ENCODE measurements around the gene CAMK2N2. TPM values are rescaled to one million over a fixed set of nuclear protein-coding genes. Genes with fewer than 3 reads are reported as not detected.

Gene CAMK2N2
- total RNA-seq, 1 experiment from 2014 or later: not detected

DNA sequence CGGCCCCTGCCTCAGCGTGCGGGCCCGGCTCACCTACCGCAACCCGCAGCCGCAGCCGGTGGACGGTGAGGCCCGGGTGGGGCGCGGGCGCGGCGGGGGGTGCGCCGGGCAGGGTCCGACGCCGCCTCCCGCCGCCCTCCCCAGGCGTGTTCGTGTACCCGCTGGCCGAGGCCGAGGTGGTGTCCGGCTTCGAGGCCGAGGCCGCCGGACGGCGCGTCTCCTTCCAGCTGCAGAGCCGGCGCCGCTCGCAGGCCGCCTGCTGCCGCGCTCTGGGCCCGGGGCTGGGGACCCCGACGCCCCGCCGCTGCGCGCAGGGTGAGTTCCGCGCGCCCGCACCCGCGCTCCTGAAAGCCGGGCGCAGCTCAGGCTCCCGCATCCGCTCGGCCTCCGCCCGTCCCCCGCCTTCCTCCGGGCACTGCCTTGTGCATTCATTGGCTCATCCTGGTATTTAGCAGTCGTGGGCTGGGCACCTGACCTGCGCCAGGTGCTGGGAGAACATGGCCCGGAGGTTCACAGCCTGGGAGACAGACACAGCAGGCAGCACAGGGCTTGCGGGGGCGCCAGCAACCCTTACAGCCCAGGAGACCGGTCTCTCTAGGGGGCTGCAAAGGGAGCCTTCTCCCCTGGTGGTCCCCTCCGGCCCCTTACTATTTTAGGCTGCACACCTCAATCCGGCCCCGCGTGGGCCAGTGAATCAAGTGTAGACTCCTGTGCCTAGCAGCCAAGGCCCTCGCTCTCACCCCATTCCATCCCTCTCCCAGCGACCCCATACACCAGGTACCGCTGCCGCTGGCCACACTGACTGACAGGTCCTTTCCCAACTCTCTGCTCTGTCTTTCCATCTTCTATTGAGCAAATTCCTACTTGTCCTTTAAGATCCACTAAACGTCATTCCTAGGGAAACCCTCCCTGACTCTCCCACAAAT is 30.5 kb downstream of the CAMK2N2 start:
- DNase-seq (ENCODE audit: low read depth): no peak
- in situ Hi-C loops (cut with HindIII; ENCODE audit: low pct_unique_long_range_greater_than_20kb, low sequenced_read_pairs): no loop called here

DNA sequence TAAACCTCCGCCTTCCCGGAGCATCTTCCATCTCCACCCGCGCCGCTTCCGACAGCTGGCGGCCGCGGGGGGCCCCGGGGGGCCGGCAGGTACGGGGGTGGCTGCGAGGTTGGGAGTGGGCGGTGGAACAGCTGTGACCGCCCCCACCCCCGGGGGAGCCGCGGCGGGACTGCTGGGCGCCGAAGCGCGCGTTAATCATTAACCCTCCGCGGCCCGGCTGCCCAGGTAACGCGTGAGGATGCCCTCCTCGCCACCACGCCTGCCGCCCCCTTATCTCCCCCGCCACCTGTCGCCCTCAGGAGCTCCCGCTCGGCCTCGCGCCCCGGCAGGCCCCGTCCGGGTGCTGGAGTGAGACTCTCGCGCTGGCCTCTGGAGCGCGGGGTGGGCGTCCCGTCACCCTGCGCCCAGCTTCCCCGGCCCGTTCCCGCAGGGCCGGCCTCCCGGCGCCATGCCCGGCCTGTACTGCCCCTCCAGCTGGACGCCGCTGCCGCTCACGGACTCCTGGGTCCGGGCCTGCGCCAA is 31.2 kb downstream of the CAMK2N2 start:
- in situ Hi-C loops (cut with HindIII; ENCODE audit: low pct_unique_long_range_greater_than_20kb, low sequenced_read_pairs): no loop called here

DNA sequence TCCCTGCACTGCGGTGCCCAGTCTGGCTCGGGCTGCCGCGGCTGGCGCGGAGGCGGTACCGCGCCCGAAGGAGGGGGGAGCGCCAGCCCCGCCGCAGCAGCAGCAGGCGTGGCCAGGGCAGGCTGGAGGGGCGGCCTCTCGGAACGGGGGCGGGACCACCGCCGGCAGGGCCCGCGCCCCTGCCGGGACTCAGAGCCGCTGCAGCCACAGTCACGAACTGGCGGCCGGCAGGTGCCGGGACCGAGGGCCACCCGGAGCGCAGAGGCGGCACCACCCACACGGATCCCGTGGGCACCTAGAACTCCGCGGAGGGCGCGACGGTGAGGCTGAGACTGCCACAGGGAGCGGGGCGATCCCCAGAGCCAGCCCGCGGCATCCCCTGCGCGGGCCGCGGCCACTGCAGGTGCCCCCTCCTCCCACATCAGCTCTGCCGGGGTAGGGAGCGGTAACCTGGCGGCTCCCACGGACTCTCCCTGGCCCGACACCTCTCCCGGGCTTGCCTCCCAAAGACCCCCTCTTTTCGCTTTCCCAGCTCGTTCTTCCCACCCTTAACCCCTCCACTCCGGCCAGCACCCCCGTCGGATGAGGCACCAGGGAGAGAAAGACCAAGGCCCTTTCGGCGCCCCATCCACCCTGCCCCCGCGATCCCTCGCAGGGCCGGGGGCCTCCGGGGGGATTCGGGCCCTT is 31.8 kb downstream of the CAMK2N2 start, which contains the start of gene VWA5B2:
Gene VWA5B2 (plus strand): TSS at position 192 of the 687 bp plus-strand sequence. CDS start 944 bp downstream, outside the sequence.
- in situ Hi-C loops (cut with HindIII; ENCODE audit: low pct_unique_long_range_greater_than_20kb, low sequenced_read_pairs): no loop called here
- DNase-seq (ENCODE audit: low read depth): peak; percentile 78

More for the DNA sequence above, 31.2 kb downstream of the CAMK2N2 start:
- no peak for DNase-seq (ENCODE audit: low read depth)

DNA sequence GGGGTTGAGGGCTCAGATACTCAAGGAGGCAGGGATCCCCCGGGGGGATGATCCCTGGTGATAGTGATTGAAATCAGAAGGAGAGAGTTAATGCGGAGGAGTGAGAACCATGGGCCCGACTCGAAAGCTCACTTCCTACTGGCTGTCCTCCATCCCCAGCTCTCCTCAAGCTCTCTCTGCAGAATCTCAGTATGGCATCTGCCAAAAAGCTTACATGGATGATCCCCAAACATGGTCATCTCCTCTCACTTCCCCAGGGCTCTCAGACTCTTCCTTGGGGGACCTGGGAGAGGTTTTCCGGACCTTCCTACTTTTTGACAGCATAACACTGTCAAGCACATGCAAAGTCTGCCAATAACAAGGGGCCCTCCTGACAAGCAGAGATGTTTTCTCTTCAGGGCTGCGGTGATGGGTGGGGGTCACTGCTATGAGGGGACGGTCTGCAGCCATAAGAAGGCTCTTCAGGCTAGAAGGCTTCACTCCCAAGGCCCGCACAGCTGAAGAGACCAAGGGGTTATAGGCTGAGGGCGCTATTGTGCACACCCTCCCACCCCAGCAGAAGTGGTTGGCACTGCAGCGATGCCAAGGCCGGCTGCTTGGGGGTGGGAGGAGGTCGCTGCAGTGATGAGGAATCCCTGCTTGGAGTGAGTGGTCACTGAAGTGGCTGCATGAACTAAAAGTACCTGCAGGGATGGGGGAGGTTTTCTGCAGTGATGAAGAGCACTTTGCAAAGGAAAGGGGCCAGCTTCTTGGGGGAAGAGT is 32.8 kb downstream of the CAMK2N2 start:
- in situ Hi-C loops (cut with HindIII; ENCODE audit: low pct_unique_long_range_greater_than_20kb, low sequenced_read_pairs): no loop called here
- no peak for DNase-seq (ENCODE audit: low read depth)

DNA sequence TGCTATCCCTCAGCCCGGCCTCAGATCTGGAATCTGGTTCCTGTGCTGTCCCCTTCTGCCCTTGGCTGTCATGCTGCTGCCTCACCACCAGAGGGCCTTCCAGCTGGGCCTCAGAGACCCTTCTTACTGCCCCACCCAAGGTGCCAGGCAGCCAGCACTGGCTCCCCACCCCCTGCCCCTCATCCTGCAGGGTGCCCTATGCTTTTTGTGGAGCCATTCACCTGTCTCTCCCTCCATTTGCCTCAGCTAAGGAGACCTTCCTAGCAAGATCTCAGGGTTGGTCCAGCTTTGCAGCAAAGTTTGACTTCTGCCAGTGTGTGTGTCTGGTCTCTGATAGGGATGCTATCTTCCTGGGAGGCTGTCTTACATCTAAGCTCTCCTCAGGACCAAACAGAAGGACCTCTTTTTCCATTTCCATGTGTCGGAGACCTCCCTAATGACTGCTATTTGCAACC is 33.8 kb downstream of the CAMK2N2 start:
- DNase-seq (ENCODE audit: low read depth): no peak
- in situ Hi-C loops (cut with HindIII; ENCODE audit: low pct_unique_long_range_greater_than_20kb, low sequenced_read_pairs): no loop called here

DNA sequence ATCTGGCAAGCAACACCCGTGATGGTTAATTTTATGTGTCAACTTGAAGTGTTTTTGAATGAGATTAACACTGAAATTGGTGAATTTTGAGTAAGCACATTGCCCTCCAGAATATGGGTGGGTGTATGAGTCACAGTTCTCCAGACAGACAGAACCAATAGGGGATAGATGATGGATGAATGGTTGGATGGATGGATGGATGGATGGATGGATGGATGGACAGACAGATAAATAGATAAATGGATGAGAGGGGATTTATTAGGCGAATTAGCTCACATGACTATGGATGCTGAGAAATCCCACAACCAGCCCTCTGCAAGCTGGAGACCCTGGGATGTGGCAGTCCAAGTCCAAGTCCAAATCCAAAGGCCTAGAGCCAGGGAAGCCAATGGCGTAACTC is 37.4 kb downstream of the CAMK2N2 start:
- in situ Hi-C loops (cut with HindIII; ENCODE audit: low pct_unique_long_range_greater_than_20kb, low sequenced_read_pairs): no loop called here
- DNase-seq (ENCODE audit: low read depth): no peak

DNA sequence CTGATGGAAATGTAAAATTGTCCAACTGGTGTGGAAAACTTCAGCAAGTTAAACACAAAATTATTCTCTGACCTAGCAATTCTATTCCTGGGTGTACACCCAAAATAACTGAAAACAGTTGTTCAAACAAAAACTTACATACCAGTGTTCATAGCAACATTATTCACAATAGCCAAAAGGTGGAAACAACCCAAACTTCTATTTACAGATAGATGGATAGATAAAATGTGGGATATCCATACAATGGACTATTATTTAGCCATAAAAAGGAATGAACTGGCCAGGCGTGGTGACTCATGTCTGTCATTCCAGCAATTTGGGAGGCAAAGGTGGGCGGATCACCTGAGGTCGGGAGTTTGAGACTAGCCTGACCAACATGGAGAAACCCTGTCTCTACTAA is 38.8 kb downstream of the CAMK2N2 start:
- DNase-seq (ENCODE audit: low read depth): no peak
- in situ Hi-C loops (cut with HindIII; ENCODE audit: low pct_unique_long_range_greater_than_20kb, low sequenced_read_pairs): no loop called here

DNA sequence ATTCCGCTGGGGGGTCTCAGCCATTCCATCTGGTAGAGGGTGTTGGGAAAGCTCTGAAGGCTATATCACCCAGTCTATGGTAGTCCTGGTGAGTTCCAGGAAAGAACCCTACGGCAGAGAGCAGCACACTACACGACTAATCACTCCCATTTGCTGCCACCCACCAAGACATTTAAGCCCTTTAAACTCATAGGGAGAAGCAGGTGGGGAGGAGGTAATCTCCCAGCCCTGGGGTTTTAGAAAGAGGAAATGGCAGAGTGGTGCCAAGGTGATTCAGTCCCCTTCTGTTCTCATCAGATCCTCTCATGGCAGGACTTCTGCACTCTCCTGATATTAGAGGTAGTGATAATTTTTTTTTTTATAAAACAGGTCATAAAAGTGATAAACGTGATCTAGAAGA is 42.5 kb downstream of the CAMK2N2 start:
- in situ Hi-C loops (cut with HindIII; ENCODE audit: low pct_unique_long_range_greater_than_20kb, low sequenced_read_pairs): no loop called here

DNA sequence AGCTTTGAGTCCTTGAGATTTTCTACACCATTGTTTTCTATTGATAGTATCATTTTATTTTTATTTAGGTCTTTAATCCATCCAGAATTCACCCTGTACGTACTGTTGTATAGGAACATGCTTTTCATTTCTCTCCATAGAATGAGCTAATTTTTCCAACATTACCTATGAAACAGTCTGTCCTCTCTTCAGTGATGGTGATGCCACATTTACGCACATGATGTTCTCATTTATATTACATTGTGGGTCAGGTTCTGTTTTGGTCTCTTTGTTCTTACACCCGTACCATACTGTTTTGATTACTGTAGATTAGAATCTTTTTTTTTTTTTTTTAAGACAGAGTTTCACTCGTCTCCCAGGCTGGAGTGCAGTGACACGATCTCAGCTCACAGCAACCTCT is 49.6 kb downstream of the CAMK2N2 start:
- in situ Hi-C loops (cut with HindIII; ENCODE audit: low pct_unique_long_range_greater_than_20kb, low sequenced_read_pairs): no loop called here
- no peak for DNase-seq (ENCODE audit: low read depth)

More for the DNA sequence above, 42.5 kb downstream of the CAMK2N2 start:
- DNase-seq (ENCODE audit: low read depth): no peak

DNA sequence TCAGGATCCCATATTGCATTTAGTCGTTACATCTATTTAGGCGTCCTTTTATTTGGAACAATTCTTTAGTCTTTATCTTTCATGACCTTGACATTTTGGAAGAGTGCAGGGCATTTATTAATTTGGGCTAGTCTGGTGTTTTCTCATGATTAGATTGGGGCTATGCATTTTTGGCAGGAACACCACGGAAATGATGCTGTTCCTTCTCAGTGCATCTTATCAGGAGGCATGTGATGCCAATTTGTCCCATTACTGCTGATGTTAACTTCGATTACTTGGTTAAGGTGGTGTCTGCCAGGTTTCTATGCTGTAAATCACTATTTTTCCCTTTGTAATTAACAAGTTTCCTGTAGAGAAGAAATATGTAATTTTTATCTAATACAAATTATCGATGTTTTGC is 50.1 kb downstream of the CAMK2N2 start:
- in situ Hi-C loops (cut with HindIII; ENCODE audit: low pct_unique_long_range_greater_than_20kb, low sequenced_read_pairs): no loop called here
- DNase-seq (ENCODE audit: low read depth): no peak

Other genes with a start within 250 kb of the CAMK2N2 start
- gene ABCC5, start 243.7 kb downstream of the CAMK2N2 start, total RNA-seq (2014; rRNA removed; shearing (Covaris generic); ENCODE audit: low replicate concordance): 2.2 and 11.1 TPM in 2 replicates
- not detected in 2 replicates for gene HTR3D, start 229.8 kb downstream of the CAMK2N2 start, total RNA-seq (2014; rRNA removed; shearing (Covaris generic); ENCODE audit: low replicate concordance)
- gene HTR3C, start 208.5 kb downstream of the CAMK2N2 start, total RNA-seq (2014; rRNA removed; shearing (Covaris generic); ENCODE audit: low replicate concordance): not detected in 2 replicates
- gene HTR3E, start 164.5 kb downstream of the CAMK2N2 start, total RNA-seq (2014; rRNA removed; shearing (Covaris generic); ENCODE audit: low replicate concordance): not detected in 2 replicates
- 43.1 and 50.5 TPM in 2 replicates for gene EIF2B5, start 126.2 kb downstream of the CAMK2N2 start, total RNA-seq (2014; rRNA removed; shearing (Covaris generic); ENCODE audit: low replicate concordance)
- 28.8 and 45.6 TPM in 2 replicates for gene DVL3, start 106.2 kb downstream of the CAMK2N2 start, total RNA-seq (2014; rRNA removed; shearing (Covaris generic); ENCODE audit: low replicate concordance)
- 712 and 818 TPM in 2 replicates for gene AP2M1, start 86.7 kb downstream of the CAMK2N2 start, total RNA-seq (2014; rRNA removed; shearing (Covaris generic); ENCODE audit: low replicate concordance)
- gene ABCF3, start 75.4 kb downstream of the CAMK2N2 start, total RNA-seq (2014; rRNA removed; shearing (Covaris generic); ENCODE audit: low replicate concordance): 52.1 and 65.6 TPM in 2 replicates
- 0.57 and 5.7 TPM in 2 replicates for gene VWA5B2, start 32.0 kb downstream of the CAMK2N2 start, total RNA-seq (2014; rRNA removed; shearing (Covaris generic); ENCODE audit: low replicate concordance)
- gene ALG3, start 12.6 kb downstream of the CAMK2N2 start, total RNA-seq (2014; rRNA removed; shearing (Covaris generic); ENCODE audit: low replicate concordance): 33.2 and 41.5 TPM in 2 replicates
- gene EEF1AKMT4, start 11.9 kb downstream of the CAMK2N2 start, total RNA-seq (2014; rRNA removed; shearing (Covaris generic); ENCODE audit: low replicate concordance): 17.4 and 19.1 TPM in 2 replicates
- gene ECE2, start 14.5 kb upstream of the CAMK2N2 start, total RNA-seq (2014; rRNA removed; shearing (Covaris generic); ENCODE audit: low replicate concordance): not detected in 2 replicates
- 533 and 581 TPM in 2 replicates for gene PSMD2, start 37.7 kb upstream of the CAMK2N2 start, total RNA-seq (2014; rRNA removed; shearing (Covaris generic); ENCODE audit: low replicate concordance)
- gene EIF4G1, start 53.1 kb upstream of the CAMK2N2 start, total RNA-seq (2014; rRNA removed; shearing (Covaris generic); ENCODE audit: low replicate concordance): 250 and 257 TPM in 2 replicates
- gene FAM131A, start 76.0 kb upstream of the CAMK2N2 start, total RNA-seq (2014; rRNA removed; shearing (Covaris generic); ENCODE audit: low replicate concordance): 33.4 and 39.2 TPM in 2 replicates
- 2.0 and 20.2 TPM in 2 replicates for gene CLCN2, start 100.1 kb upstream of the CAMK2N2 start, total RNA-seq (2014; rRNA removed; shearing (Covaris generic); ENCODE audit: low replicate concordance)
- 139 and 169 TPM in 2 replicates for gene POLR2H, start 100.2 kb upstream of the CAMK2N2 start, total RNA-seq (2014; rRNA removed; shearing (Covaris generic); ENCODE audit: low replicate concordance)
- 0.61 TPM in 1 of 2 replicates, not detected in the other for gene THPO, start 116.7 kb upstream of the CAMK2N2 start, total RNA-seq (2014; rRNA removed; shearing (Covaris generic); ENCODE audit: low replicate concordance)
- 0.84 TPM in 1 of 2 replicates, not detected in the other for gene CHRD, start 118.5 kb upstream of the CAMK2N2 start, total RNA-seq (2014; rRNA removed; shearing (Covaris generic); ENCODE audit: low replicate concordance)

Data from Caki2 (cell line).